MM.1S (cell line): ENCODE measurements around the gene ARMC9.

Source experiments
- DNase-seq: peaks from one replicate; pipeline ENCODE4 v3.0.0-alpha.2; 2015
- H2AFZ ChIP-seq: fragments of 300-600 bp; sonication (generic); 2 replicates; pipeline ENCODE4 v1.6.0; 2016; ENCODE audit warnings: antibody characterized with exemption, low read length
- H3F3A ChIP-seq: fragments of 300-600 bp; sonication (generic); 2 replicates; pipeline ENCODE4 v1.6.1; 2016; ENCODE audit warnings: mild to moderate bottlenecking, antibody characterized with exemption, low read length, moderate library complexity, mixed read lengths; ENCODE audit not compliant: insufficient read depth
- H3K27ac ChIP-seq: fragments of 300-600 bp; sonication (generic); 2 replicates; pipeline ENCODE4 v1.5.1; 2016; ENCODE audit warnings: mild to moderate bottlenecking, low read length
- H3K27me3 ChIP-seq: fragments of 300-600 bp; sonication (generic); replicated peaks from 2 replicates; pipeline ENCODE4 v1.6.0; 2016; ENCODE audit warnings: low read length; ENCODE audit not compliant: insufficient read depth
- H3K36me3 ChIP-seq: fragments of 300-600 bp; sonication (generic); replicated peaks from 2 replicates; pipeline ENCODE4 v1.6.1; 2016; ENCODE audit warnings: mild to moderate bottlenecking, low read length, mixed read lengths; ENCODE audit not compliant: insufficient read depth
- H3K4me1 ChIP-seq: fragments of 300-600 bp; sonication (generic); 2 replicates; pipeline ENCODE4 v1.6.1; 2016; ENCODE audit warnings: low read length, mixed read lengths
- H3K4me2 ChIP-seq: fragments of 300-600 bp; sonication (generic); 2 replicates; pipeline ENCODE4 v1.6.0; 2016; ENCODE audit warnings: low read depth, low read length
- H3K4me3 ChIP-seq: fragments of 300-600 bp; sonication (generic); 2 replicates; pipeline ENCODE4 v1.5.1; 2016; ENCODE audit warnings: low read length, mixed read lengths
- H3K79me2 ChIP-seq: fragments of 300-600 bp; sonication (generic); 2 replicates; pipeline ENCODE4 v1.6.1; 2016; ENCODE audit warnings: mixed run types, low read length, mixed read lengths
- H3K9ac ChIP-seq: fragments of 300-600 bp; sonication (generic); 2 replicates; pipeline ENCODE4 v1.6.1; 2016; ENCODE audit warnings: low read length, mixed read lengths
- H3K9me2 ChIP-seq: fragments of 300-600 bp; sonication (generic); replicated peaks from 2 replicates; pipeline ENCODE4 v1.6.1; 2016; ENCODE audit warnings: mild to moderate bottlenecking, low read length, mixed read lengths; ENCODE audit not compliant: insufficient read depth
- H3K9me3 ChIP-seq: fragments of 300-600 bp; sonication (generic); replicated peaks from 2 replicates; pipeline ENCODE4 v1.6.1; 2016; ENCODE audit warnings: mild to moderate bottlenecking, low read length, mixed read lengths; ENCODE audit not compliant: insufficient read depth
- H4K20me1 ChIP-seq: fragments of 300-600 bp; sonication (generic); 2 replicates; pipeline ENCODE4 v1.6.1; 2016; ENCODE audit warnings: mild to moderate bottlenecking, low read length, moderate library complexity, mixed read lengths; ENCODE audit not compliant: insufficient read depth
- EZH2 ChIP-seq: fragments of 300-600 bp; sonication (generic); optimal IDR thresholded peaks from 2 replicates; pipeline ENCODE3; 2017; ENCODE audit warnings: low read depth, mild to moderate bottlenecking, antibody characterized with exemption, low read length, mixed read lengths
- EZH2phosphoT487 ChIP-seq: fragments of 300-600 bp; sonication (generic); IDR thresholded peaks from 2 replicates; pipeline ENCODE4 v1.6.1; 2018; ENCODE audit warnings: antibody characterized with exemption, low read length
- TF ChIP-seq, protein P1 (sequence below): fragments of 300-600 bp; sonication (generic); IDR thresholded peaks from 2 replicates; pipeline ENCODE4 v1.5.1; 2016; ENCODE audit warnings: antibody characterized with exemption, low read length, mixed read lengths

ARMC9 gene

GRCh38 chr2:231318436-231318835 is 120.0 kb downstream of the ARMC9 start:
- Histone ChIP-seq H3K4me3 (no peak overlapping the region), H3K9me2 (no peaks in the 10 kb centered on the region), H3K27ac (no peak overlapping the region), H3F3A (no peaks in the 10 kb centered on the region), H3K9ac (no peak overlapping the region), H3K36me3 (no peaks in the 10 kb centered on the region), H3K79me2 (no peaks in the 10 kb centered on the region), H2AFZ (no peak overlapping the region), H4K20me1 (no peaks in the 10 kb centered on the region), H3K4me1 (no peaks in the 10 kb centered on the region), H3K9me3 (no peaks in the 10 kb centered on the region), H3K4me2 (no peak overlapping the region), H3K27me3 (no peaks in the 10 kb centered on the region)
- DNase-seq: no peak
- no peak for TF ChIP-seq EZH2
- TF ChIP-seq, protein P1, sequence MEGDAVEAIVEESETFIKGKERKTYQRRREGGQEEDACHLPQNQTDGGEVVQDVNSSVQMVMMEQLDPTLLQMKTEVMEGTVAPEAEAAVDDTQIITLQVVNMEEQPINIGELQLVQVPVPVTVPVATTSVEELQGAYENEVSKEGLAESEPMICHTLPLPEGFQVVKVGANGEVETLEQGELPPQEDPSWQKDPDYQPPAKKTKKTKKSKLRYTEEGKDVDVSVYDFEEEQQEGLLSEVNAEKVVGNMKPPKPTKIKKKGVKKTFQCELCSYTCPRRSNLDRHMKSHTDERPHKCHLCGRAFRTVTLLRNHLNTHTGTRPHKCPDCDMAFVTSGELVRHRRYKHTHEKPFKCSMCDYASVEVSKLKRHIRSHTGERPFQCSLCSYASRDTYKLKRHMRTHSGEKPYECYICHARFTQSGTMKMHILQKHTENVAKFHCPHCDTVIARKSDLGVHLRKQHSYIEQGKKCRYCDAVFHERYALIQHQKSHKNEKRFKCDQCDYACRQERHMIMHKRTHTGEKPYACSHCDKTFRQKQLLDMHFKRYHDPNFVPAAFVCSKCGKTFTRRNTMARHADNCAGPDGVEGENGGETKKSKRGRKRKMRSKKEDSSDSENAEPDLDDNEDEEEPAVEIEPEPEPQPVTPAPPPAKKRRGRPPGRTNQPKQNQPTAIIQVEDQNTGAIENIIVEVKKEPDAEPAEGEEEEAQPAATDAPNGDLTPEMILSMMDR: no peak
- no peak for TF ChIP-seq EZH2phosphoT487

GRCh38 chr2:231318954-231319353 is 120.5 kb downstream of the ARMC9 start:
- H4K20me1 ChIP-seq: no peaks in the 10 kb centered on the region
- no peaks in the 10 kb centered on the region for H3K4me1 ChIP-seq
- TF ChIP-seq, protein P1: no peak
- TF ChIP-seq EZH2phosphoT487: no peak
- no peak for TF ChIP-seq EZH2
- no peak overlapping the region for H3K27ac ChIP-seq
- no peaks in the 10 kb centered on the region for H3K9me3 ChIP-seq
- no peak overlapping the region for H3K4me3 ChIP-seq
- no peak overlapping the region for H2AFZ ChIP-seq
- no peak overlapping the region for H3K9ac ChIP-seq
- no peak overlapping the region for H3K4me2 ChIP-seq
- no peaks in the 10 kb centered on the region for H3F3A ChIP-seq
- no peaks in the 10 kb centered on the region for H3K27me3 ChIP-seq
- no peaks in the 10 kb centered on the region for H3K36me3 ChIP-seq
- no peak for DNase-seq
- no peaks in the 10 kb centered on the region for H3K79me2 ChIP-seq
- H3K9me2 ChIP-seq: no peaks in the 10 kb centered on the region

GRCh38 chr2:231319867-231320266 is 121.4 kb downstream of the ARMC9 start:
- no peak overlapping the region for H3K4me3 ChIP-seq
- no peaks in the 10 kb centered on the region for H3K4me1 ChIP-seq
- TF ChIP-seq EZH2: no peak
- TF ChIP-seq, protein P1: no peak
- TF ChIP-seq EZH2phosphoT487: no peak

More at GRCh38 chr2:231319867-231320266, 121.4 kb downstream of the ARMC9 start:
- H3F3A ChIP-seq: no peaks in the 10 kb centered on the region
- no peaks in the 10 kb centered on the region for H3K36me3 ChIP-seq
- H4K20me1 ChIP-seq: no peaks in the 10 kb centered on the region
- H2AFZ ChIP-seq: no peak overlapping the region
- no peak overlapping the region for H3K27ac ChIP-seq
- no peak overlapping the region for H3K9ac ChIP-seq
- no peaks in the 10 kb centered on the region for H3K9me2 ChIP-seq
- no peak overlapping the region for H3K4me2 ChIP-seq
- DNase-seq: no peak
- H3K79me2 ChIP-seq: no peaks in the 10 kb centered on the region
- H3K27me3 ChIP-seq: no peaks in the 10 kb centered on the region
- H3K9me3 ChIP-seq: no peaks in the 10 kb centered on the region
